Mucosa of descending colon (tissue), 3 donors: Measurements from ENCODE around the gene DSE. TPM values are rescaled to one million over a fixed set of nuclear protein-coding genes. Genes with fewer than 3 reads are reported as not detected.

Experiments
- ATAC-seq: fragments of 200-7000 bp; cut with Tn5 transposase; one replicate; pipeline ENCODE4 v1.9.1; 2020; ENCODE audit warnings: mild to moderate bottlenecking, moderate library complexity
- DNase-seq, 3 donors: peaks; one replicate each; pipeline ENCODE4 v3.0.0-alpha.2; 2020
- H3K36me3 ChIP-seq: fragments of 200-600 bp; one replicate; pipeline ENCODE4 v1.8.0; 2021; ENCODE audit warnings: low read depth, mild to moderate bottlenecking
- H3K4me1 ChIP-seq: fragments of 200-600 bp; one replicate; pipeline ENCODE4 v1.8.0; 2021; ENCODE audit warnings: low read depth, mild to moderate bottlenecking
- H3K4me3 ChIP-seq: fragments of 200-600 bp; one replicate; pipeline ENCODE4 v1.8.0; 2021; ENCODE audit warnings: mild to moderate bottlenecking
- H3K9me3 ChIP-seq: fragments of 200-600 bp; one replicate; pipeline ENCODE4 v1.8.0; 2021; ENCODE audit warnings: mild to moderate bottlenecking
- intact Hi-C, 2 donors: fragments of 100-400 bp; cut with DNase I in 1 of 2; cut with micrococcal nuclease in 1 of 2; formaldehyde crosslinking; loops; one replicate each; pipeline versions ENCODE4 v1.11.0 to v1.11.1; 2022; cut with DNase I, micrococcal nuclease
- total RNA-seq, 3 donors: library from RNA; stranded (reverse); fragmentation: NEBNext Ultra II Directional in 2 of 3; extraction: Animal tissue kit (Norgen Biotek cat#: 25700) in 2 of 3; gene quantifications; one replicate each; pipeline versions ENCODE4 v1.2.1 to v1.2.4, GENCODE V29; 2021 to 2023
- TF ChIP-seq, protein P1 (sequence below): fragments of 200-600 bp; IDR thresholded peaks from one replicate; pipeline ENCODE4 v1.8.0; 2022; ENCODE audit warnings: antibody characterized with exemption, mild to moderate bottlenecking
- donor health status: DM: no; HTN: no; CAD: no; lungs with moderate emphysema.
- donor health status: DM: no; HTN: no; CAD: no.
- donor health status: DM: no; HTN: yes; CAD: no.

Gene DSE
- total RNA-seq, 3 donors from 2014 or later: 6.3 to 23.8 (median 14.4) TPM

DNA sequence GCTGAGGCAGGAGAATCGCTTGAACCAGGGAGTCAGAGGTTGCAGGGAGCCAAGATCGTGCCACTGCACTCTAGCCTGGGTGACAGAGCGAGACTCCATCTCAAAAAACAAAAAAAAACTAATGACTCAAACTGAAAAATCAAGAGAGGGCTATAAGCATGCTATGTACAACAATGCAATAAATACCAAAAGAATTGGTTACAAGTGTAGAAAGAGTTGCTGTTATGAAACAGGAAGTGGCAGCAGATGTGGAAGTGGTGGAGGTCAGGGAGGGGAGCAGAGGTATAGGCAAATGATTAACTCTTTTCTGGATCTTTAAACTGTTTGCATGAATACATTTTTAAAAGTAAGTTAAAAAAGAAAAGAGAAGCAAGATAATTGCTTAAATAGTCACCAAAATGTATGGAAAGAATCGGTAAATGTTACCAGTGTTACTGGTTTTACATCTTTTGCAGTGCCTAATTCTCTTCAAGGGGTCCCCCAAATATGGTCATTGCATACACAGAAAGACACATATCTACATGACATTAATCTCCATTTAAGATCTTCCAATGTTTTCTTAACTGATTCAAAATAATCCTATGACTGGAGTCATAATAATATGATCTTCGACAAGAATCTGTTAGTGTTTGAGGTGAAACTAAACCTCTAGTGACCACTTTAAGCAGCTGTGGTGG is 105.4 kb downstream of the DSE start:
- intact Hi-C loops: no loop called here

DNA sequence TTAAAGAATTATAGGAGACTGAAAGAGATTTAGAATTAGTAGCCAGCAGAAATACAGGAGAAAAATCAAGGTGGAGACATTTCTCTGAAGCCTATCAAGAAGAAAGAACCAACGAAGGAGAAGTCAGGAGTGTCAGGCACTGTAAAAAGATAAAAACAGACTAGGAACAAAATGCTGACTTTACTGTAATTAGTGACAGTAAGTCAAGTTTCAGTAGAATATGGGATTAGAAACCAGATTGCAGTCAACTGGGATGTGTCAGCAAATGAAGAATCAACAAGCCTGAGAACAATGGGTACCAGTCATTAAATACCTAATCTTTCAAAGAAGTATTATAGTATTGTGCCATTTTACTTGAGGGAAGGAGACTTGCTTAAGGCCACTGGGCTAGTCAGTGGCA is 112.0 kb downstream of the DSE start:
- Histone ChIP-seq H3K36me3 (no peaks in the 10 kb centered on the region), H3K4me1 (no peaks in the 10 kb centered on the region), H3K4me3 (no peak overlapping the region), H3K9me3 (no peaks in the 10 kb centered on the region)
- intact Hi-C loops: no loop called here
- no peak for ATAC-seq
- DNase-seq: no peak
- TF ChIP-seq, protein P1, sequence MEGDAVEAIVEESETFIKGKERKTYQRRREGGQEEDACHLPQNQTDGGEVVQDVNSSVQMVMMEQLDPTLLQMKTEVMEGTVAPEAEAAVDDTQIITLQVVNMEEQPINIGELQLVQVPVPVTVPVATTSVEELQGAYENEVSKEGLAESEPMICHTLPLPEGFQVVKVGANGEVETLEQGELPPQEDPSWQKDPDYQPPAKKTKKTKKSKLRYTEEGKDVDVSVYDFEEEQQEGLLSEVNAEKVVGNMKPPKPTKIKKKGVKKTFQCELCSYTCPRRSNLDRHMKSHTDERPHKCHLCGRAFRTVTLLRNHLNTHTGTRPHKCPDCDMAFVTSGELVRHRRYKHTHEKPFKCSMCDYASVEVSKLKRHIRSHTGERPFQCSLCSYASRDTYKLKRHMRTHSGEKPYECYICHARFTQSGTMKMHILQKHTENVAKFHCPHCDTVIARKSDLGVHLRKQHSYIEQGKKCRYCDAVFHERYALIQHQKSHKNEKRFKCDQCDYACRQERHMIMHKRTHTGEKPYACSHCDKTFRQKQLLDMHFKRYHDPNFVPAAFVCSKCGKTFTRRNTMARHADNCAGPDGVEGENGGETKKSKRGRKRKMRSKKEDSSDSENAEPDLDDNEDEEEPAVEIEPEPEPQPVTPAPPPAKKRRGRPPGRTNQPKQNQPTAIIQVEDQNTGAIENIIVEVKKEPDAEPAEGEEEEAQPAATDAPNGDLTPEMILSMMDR: no peak

More for the DNA sequence above, 105.4 kb downstream of the DSE start:
- H3K36me3 ChIP-seq: no peaks in the 10 kb centered on the region
- H3K4me1 ChIP-seq: no peaks in the 10 kb centered on the region
- DNase-seq: peak in 1 of 3 donors; percentile 40
- H3K4me3 ChIP-seq: no peak overlapping the region
- TF ChIP-seq, protein P1: no peak
- peak; percentile 78 for ATAC-seq
- no peaks in the 10 kb centered on the region for H3K9me3 ChIP-seq

DNA sequence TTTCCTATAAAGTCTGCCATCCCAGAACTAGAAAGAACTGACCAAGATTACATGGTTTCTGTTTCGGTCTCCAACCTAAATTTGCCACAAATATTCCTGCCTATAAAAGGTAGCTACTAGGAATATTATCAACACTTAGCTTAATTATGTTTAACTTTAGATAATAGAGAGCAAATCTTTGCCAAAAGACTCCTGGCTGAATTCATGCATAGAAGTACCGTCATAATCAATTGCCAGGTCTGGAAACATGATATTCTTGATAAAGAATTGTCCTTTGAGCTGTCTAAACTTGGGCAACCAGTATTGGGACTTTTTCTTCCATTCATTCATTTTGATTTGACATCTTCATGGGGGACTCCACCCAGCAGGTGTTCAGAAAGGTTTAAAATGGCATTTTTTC is 112.9 kb downstream of the DSE start:
- TF ChIP-seq, protein P1: no peak
- intact Hi-C loops: no loop called here
- H3K4me3 ChIP-seq: no peak overlapping the region
- no peaks in the 10 kb centered on the region for H3K36me3 ChIP-seq
- DNase-seq: no peak
- ATAC-seq: peak; percentile 34
- no peaks in the 10 kb centered on the region for H3K4me1 ChIP-seq
- H3K9me3 ChIP-seq: no peaks in the 10 kb centered on the region

DNA sequence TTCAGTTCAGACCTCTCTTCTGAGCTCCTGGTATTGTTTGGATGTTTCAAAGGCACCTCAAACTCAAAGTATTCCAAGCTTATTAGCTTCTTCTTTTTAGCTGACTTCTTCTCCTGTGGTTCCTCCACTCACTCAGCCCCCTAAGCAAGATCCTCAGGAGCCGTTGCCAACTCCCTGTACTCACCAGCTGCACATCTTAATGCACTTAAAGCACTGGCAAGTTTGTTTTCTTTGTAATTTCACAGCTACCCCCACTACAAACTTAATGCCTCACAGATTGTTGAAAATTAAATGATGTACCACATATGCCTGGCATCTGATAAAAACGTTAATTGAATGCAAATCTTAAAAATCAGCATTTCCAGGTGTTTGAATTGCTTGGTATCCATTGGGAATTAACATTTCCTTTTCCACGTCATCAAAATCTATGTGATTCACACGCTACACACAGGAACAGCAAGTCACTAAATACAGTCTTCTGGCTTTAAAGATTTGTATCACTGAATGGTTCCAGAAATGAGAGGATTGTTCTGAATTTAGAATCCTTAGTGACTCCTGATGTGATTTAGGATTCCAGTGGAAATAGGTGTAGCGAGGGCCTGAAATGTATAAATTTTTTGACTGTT is 114.9 kb downstream of the DSE start:
- H3K36me3 ChIP-seq: no peaks in the 10 kb centered on the region
- H3K4me1 ChIP-seq: no peaks in the 10 kb centered on the region
- intact Hi-C loops: no loop called here
- no peaks in the 10 kb centered on the region for H3K9me3 ChIP-seq
- DNase-seq (no peak), ATAC-seq (no peak)
- TF ChIP-seq, protein P1: no peak
- H3K4me3 ChIP-seq: no peak overlapping the region

DNA sequence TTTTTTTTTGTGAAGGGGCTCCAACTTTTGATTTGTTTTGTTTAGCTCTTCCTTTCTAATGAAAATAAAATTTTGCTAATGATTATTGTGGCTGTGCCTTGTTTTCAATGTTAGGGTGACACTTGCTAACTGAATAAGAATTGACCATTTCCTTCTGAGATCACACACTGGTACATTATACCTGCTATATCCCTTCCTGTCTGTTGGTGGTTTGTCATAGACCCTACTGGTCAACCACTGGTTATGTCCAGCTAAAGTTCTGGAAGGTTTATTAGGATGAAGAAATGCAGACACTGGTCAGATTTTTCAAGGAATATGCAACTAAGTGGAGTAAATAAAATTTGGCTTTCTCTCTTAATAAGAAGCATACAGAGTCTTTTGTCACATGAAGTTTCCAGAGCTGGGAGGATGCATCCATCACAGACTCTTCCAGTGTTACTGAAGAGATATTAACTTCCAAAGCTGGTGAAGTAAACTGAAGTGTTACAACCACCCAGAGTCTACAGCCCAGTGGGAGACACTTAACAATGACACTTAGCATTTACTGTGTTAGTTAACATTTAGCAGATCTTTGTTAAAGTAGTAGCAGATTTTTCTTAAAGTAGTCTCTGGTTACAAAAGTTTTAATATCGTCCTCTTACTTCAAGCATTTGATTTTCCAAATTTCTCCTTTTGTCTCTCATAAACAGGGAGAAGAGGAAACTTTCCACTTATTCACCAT is 121.0 kb downstream of the DSE start:
- Histone ChIP-seq H3K4me1 (no peaks in the 10 kb centered on the region), H3K36me3 (no peaks in the 10 kb centered on the region), H3K4me3 (no peak overlapping the region), H3K9me3 (no peaks in the 10 kb centered on the region)
- DNase-seq (no peak), ATAC-seq (no peak)
- TF ChIP-seq, protein P1: no peak
- intact Hi-C loops: no loop called here
